Panc1 (cell line): ENCODE measurements around the gene CTRB1. TPM values are rescaled to one million over a fixed set of nuclear protein-coding genes. Genes with fewer than 3 reads are reported as not detected.

Experiments
- ATAC-seq: fragments of 200-7000 bp; cut with Tn5 transposase; 2 replicates; pipeline ENCODE4 v1.9.1; 2020; ENCODE audit warnings: mild to moderate bottlenecking, moderate library complexity
- BruUV-seq: library from RNA; stranded (reverse); fragments of 400-500 nt; replicated peaks from 2 replicates; lab custom pipeline; 2021; lab: Mats Ljungman, UMichigan
- CTCF ChIA-PET: fragments of 300-600 bp; sonication (Branson Sonifier 250); formaldehyde crosslinking; loops from one replicate; lab custom pipeline; 2022; ENCODE audit warnings: antibody characterized with exemption; lab: Charles Lee
- POLR2A ChIA-PET: fragments of 300-600 bp; sonication (Branson Sonifier 250); formaldehyde crosslinking; loops from one replicate; lab custom pipeline; 2022; ENCODE audit warnings: antibody characterized with exemption; lab: Charles Lee
- DNase-seq: peaks from one replicate; pipeline ENCODE4 v3.0.0-alpha.2; 2010; ENCODE audit warnings: low read depth, low spot score
- H3K27ac ChIP-seq: 2 replicates; pipeline ENCODE4 v1.5.1; 2011; ENCODE audit warnings: mild to moderate bottlenecking, low read length, inconsistent platforms
- H3K27me3 ChIP-seq: fragments of 200-500 bp; sonication (Bioruptor generic); 2 replicates; pipeline ENCODE4 v1.6.0; 2014; ENCODE audit warnings: low read length, inconsistent platforms; ENCODE audit not compliant: control insufficient read depth, insufficient read depth
- H3K36me3 ChIP-seq: fragments of 200-500 bp; sonication (Bioruptor generic); 2 replicates; pipeline ENCODE4 v1.5.1; 2014; ENCODE audit warnings: inconsistent platforms, mild to moderate bottlenecking, low read length, moderate library complexity; ENCODE audit not compliant: control insufficient read depth, insufficient read depth
- H3K4me1 ChIP-seq: 2 replicates; pipeline ENCODE4 v1.5.1; 2011; ENCODE audit warnings: inconsistent platforms, mild to moderate bottlenecking, low read length, moderate library complexity; ENCODE audit not compliant: control insufficient read depth, insufficient read depth
- H3K4me3 ChIP-seq, 2 experiments: 2 replicates each; pipeline ENCODE4 v1.5.1; 2011 to 2012; ENCODE audit warnings: low read depth in 2 of 2, low read length in 2 of 2, mild to moderate bottlenecking in 2 of 2, inconsistent platforms in 1 of 2, moderate library complexity in 1 of 2
- H3K9me3 ChIP-seq: fragments of 200-500 bp; sonication (Bioruptor generic); 2 replicates; pipeline ENCODE4 v1.5.1; 2014; ENCODE audit warnings: low read depth, mild to moderate bottlenecking, inconsistent platforms, low read length, moderate library complexity; ENCODE audit not compliant: control insufficient read depth, insufficient read depth
- CTCF ChIP-seq: fragments of 450-650 bp; IDR thresholded peaks from 2 replicates; pipeline ENCODE4 v1.5.1; 2017; ENCODE audit warnings: mild to moderate bottlenecking
- POLR2AphosphoS5 ChIP-seq: IDR thresholded peaks from 2 replicates; pipeline ENCODE4 v1.6.1; 2012; ENCODE audit warnings: mild to moderate bottlenecking, low read depth, low read length, moderate library complexity
- REST ChIP-seq, 2 experiments: IDR thresholded peaks; 2 replicates each; pipeline ENCODE4 v1.6.1; 2011 to 2012; ENCODE audit warnings: low read depth in 2 of 2, control low read depth in 1 of 2, low read length in 1 of 2, mild to moderate bottlenecking in 1 of 2, moderate library complexity in 1 of 2; ENCODE audit not compliant: insufficient read depth in 1 of 2
- SIN3A ChIP-seq: IDR thresholded peaks from 2 replicates; pipeline ENCODE4 v1.6.1; 2012; ENCODE audit warnings: low read depth, mild to moderate bottlenecking, low read length, moderate library complexity, borderline replicate concordance; ENCODE audit not compliant: insufficient read depth
- TCF7L2 ChIP-seq: IDR thresholded peaks from 2 replicates; pipeline ENCODE4 v1.6.1; 2011; ENCODE audit warnings: mild to moderate bottlenecking, low read depth, low read length, inconsistent platforms
- in situ Hi-C: cut with HindIII; loops from 2 replicates; pipeline ENCODE4 v1.10.0; 2016; ENCODE audit warnings: low sequenced_read_pairs, low pct_unique_long_range_greater_than_20kb
- intact Hi-C: fragments of 100-400 bp; cut with micrococcal nuclease; formaldehyde crosslinking; loops from one replicate; pipeline ENCODE4 v1.10.0; 2022; ENCODE audit not compliant: unreplicated experiment
- total RNA-seq: library from RNA; stranded (reverse); gene quantifications from one replicate; pipeline ENCODE4 v1.2.1, GENCODE V29; 2021; ENCODE audit not compliant: unreplicated experiment

CTRB1 gene
- total RNA-seq, 1 experiment from 2014 or later: 2.7 TPM

- Histone ChIP-seq H3K27ac (no peak overlapping the region), H3K9me3 (no peaks in the 10 kb centered on the region), H3K4me3 (no peak overlapping the region), H3K27me3 (no peaks in the 10 kb centered on the region), H3K4me1 (peaks cover 52% of the 10 kb centered on the region), H3K36me3 (no peaks in the 10 kb centered on the region; the same call in 1 of the 2 replicates)
- in situ Hi-C loops (no loop called here), intact Hi-C loops (no loop called here)
- POLR2A ChIA-PET: no interaction called here
- no peak for DNase-seq
- no TSS peak for BruUV-seq
- no peak for ATAC-seq
- CTCF ChIA-PET: no interaction called here
- TF ChIP-seq REST (IDR thresholded peaks at IDR 0.05; ENCODE audit: insufficient read depth in 1 of 2, low read depth in 2 of 2, low read length in 1 of 2): no peak
- TF ChIP-seq TCF7L2: no peak
- no peak for TF ChIP-seq CTCF
- no peak for TF ChIP-seq SIN3A
- no peak for TF ChIP-seq POLR2AphosphoS5
These were observed 42.2 kb downstream of the CTRB1 start for GRCh38 chr16:75260851-75261589.

GRCh38 chr16:75261590-75262078 lies 42.8 kb downstream of the CTRB1 start:
- CTCF ChIA-PET: interaction anchor here (0.7 kb wide), 1 partner anchor 124 kb away, joined by 3 read pairs; no protein-coding TSS in a partner anchor

More at GRCh38 chr16:75261590-75262078, 42.8 kb downstream of the CTRB1 start:
- DNase-seq (no peak), ATAC-seq (no peak)
- Histone ChIP-seq H3K9me3 (no peaks in the 10 kb centered on the region), H3K27ac (no peak overlapping the region), H3K36me3 (no peaks in the 10 kb centered on the region; the same call in 1 of the 2 replicates), H3K4me3 (no peak overlapping the region), H3K4me1 (peaks cover 49% of the 10 kb centered on the region), H3K27me3 (no peaks in the 10 kb centered on the region)
- intact Hi-C loops (no loop called here), in situ Hi-C loops (no loop called here)
- no peak for TF ChIP-seq REST (IDR thresholded peaks at IDR 0.05; ENCODE audit: insufficient read depth in 1 of 2, low read depth in 2 of 2, low read length in 1 of 2)
- TF ChIP-seq TCF7L2: no peak
- no peak for TF ChIP-seq CTCF
- no peak for TF ChIP-seq SIN3A
- no peak for TF ChIP-seq POLR2AphosphoS5
- POLR2A ChIA-PET: no interaction called here
- no TSS peak for BruUV-seq
